Calu3 (cell line): Measurements from ENCODE around the gene SOX2. TPM values are rescaled to one million over a fixed set of nuclear protein-coding genes. Genes with fewer than 3 reads are reported as not detected.

Source experiments
- BruUV-seq: library from RNA; stranded (reverse); fragments of 400-500 nt; replicated peaks from 2 replicates; lab custom pipeline; 2021; lab: Mats Ljungman, UMichigan
- CTCF ChIA-PET: fragments of 300-600 bp; sonication (Branson Sonifier 250); formaldehyde crosslinking; loops from one replicate; lab custom pipeline; 2022; ENCODE audit warnings: antibody characterized with exemption; lab: Charles Lee
- DNase-seq: peaks from one replicate; pipeline ENCODE4 v3.0.0; 2022
- H3K27ac Mint-ChIP-seq: one replicate; pipeline ENCODE4 v1.8.0; 2022; ENCODE audit warnings: mixed read lengths; ENCODE audit not compliant: unreplicated experiment
- H3K27me3 Mint-ChIP-seq: one replicate; pipeline ENCODE4 v1.8.0; 2022; ENCODE audit warnings: mixed read lengths; ENCODE audit not compliant: unreplicated experiment
- H3K36me3 Mint-ChIP-seq: one replicate; pipeline ENCODE4 v1.8.0; 2022; ENCODE audit warnings: mild to moderate bottlenecking, moderate library complexity, mixed read lengths; ENCODE audit not compliant: insufficient read depth, unreplicated experiment
- H3K4me1 Mint-ChIP-seq: one replicate; pipeline ENCODE4 v1.8.0; 2022; ENCODE audit warnings: mild to moderate bottlenecking, low read depth, mixed read lengths; ENCODE audit not compliant: unreplicated experiment
- H3K4me3 Mint-ChIP-seq: one replicate; pipeline ENCODE4 v1.8.0; 2022; ENCODE audit warnings: mild to moderate bottlenecking, low read depth, moderate library complexity, mixed read lengths; ENCODE audit not compliant: unreplicated experiment
- H3K9me3 Mint-ChIP-seq: one replicate; pipeline ENCODE4 v1.8.0; 2022; ENCODE audit warnings: low read depth, mixed read lengths; ENCODE audit not compliant: unreplicated experiment
- CTCF ChIP-seq: fragments of 200-600 bp; IDR thresholded peaks from one replicate; pipeline ENCODE4 v1.8.0; 2022; ENCODE audit warnings: antibody characterized with exemption; ENCODE audit not compliant: unreplicated experiment
- intact Hi-C: fragments of 100-400 bp; cut with micrococcal nuclease; formaldehyde crosslinking; loops from one replicate; pipeline ENCODE4 v1.10.0; 2022; ENCODE audit not compliant: unreplicated experiment
- total RNA-seq: library from RNA; stranded (reverse); gene quantifications from 2 replicates; pipeline ENCODE4 v1.2.3, GENCODE V29; 2022

SOX2 gene
- total RNA-seq, 1 experiment from 2014 or later, result 0.19 TPM

GRCh38 chr3:181729341-181729869 is 17.7 kb downstream of the SOX2 start:
- peaks cover 52% of the 10 kb centered on the region for H3K27me3 Mint-ChIP-seq
- CTCF ChIA-PET, result no interaction called here
- H3K4me1 Mint-ChIP-seq, result no peaks in the 10 kb centered on the region
- H3K9me3 Mint-ChIP-seq, result no peaks in the 10 kb centered on the region
- BruUV-seq, result no TSS peak
- no peak for TF ChIP-seq CTCF
- no peak overlapping the region for H3K4me3 Mint-ChIP-seq
- DNase-seq, result no peak
- no peak overlapping the region for H3K27ac Mint-ChIP-seq
- intact Hi-C loops, result no loop called here
- H3K36me3 Mint-ChIP-seq, result no peaks in the 10 kb centered on the region

DNA sequence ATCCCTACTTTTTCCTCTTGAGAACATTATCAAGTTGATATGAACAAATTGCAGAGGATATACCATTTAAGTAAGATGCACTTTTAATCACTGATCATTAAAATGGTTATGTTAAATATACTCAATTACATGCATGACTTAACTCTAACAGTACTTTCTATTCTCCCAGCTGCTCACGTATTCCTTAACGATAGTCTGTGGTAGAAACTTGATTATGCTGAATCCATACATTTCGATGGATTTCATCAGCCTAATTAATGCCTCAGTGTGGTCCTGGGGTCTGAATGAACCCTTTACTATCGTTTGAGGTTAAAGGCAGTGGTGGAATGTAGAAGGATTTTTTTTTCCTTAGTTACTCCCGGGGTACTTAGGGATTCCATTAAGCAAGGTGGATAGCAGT is 18.6 kb downstream of the SOX2 start:
- Mint-ChIP-seq H3K4me1 (no peaks in the 10 kb centered on the region), H3K36me3 (no peaks in the 10 kb centered on the region), H3K27ac (no peak overlapping the region), H3K4me3 (no peak overlapping the region), H3K9me3 (no peaks in the 10 kb centered on the region), H3K27me3 (peaks cover 43% of the 10 kb centered on the region)
- BruUV-seq, result no TSS peak
- CTCF ChIA-PET, result no interaction called here
- TF ChIP-seq CTCF, result no peak
- intact Hi-C loops, result no loop called here
- no peak for DNase-seq

DNA sequence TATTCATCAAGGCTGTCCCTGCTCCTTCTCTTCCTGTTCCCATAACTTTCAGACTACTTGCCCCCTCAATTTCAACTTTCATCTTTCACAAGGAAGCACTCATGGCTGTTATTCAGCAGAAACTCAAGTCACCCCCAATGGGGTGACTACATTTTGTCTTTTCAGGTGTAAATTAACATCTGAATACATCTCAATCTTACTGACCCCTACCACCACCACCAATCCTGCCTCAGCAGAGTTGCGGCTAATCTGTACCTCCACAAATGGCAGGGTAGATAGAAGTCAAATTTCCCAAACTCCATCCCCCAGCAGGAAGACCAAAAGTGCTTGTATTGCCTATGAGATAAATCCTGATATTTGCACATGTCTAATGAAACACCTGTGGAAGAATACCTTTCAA is 19.2 kb downstream of the SOX2 start:
- intact Hi-C loops, result no loop called here
- Mint-ChIP-seq H3K36me3 (no peaks in the 10 kb centered on the region), H3K27ac (no peak overlapping the region), H3K4me1 (no peaks in the 10 kb centered on the region), H3K9me3 (no peaks in the 10 kb centered on the region), H3K4me3 (no peak overlapping the region), H3K27me3 (peaks cover 37% of the 10 kb centered on the region)
- CTCF ChIA-PET, result no interaction called here
- TF ChIP-seq CTCF, result no peak
- no peak for DNase-seq
- no TSS peak for BruUV-seq

GRCh38 chr3:181735911-181736310 is 24.2 kb downstream of the SOX2 start:
- no peak for TF ChIP-seq CTCF
- no peak overlapping the region for H3K27ac Mint-ChIP-seq
- DNase-seq, result no peak
- no TSS peak for BruUV-seq
- H3K4me1 Mint-ChIP-seq, result no peaks in the 10 kb centered on the region
- H3K4me3 Mint-ChIP-seq, result no peak overlapping the region
- CTCF ChIA-PET, result no interaction called here
- H3K27me3 Mint-ChIP-seq, result peaks cover 2% of the 10 kb centered on the region
- intact Hi-C loops, result no loop called here
- H3K36me3 Mint-ChIP-seq, result no peaks in the 10 kb centered on the region
- no peaks in the 10 kb centered on the region for H3K9me3 Mint-ChIP-seq
